GM23338 (cell line): ENCODE results near the gene FBXO47. TPM values are rescaled to one million over a fixed set of nuclear protein-coding genes. Genes with fewer than 3 reads are reported as not detected.

Experiments used
- ATAC-seq: fragments of 200-7000 bp; cut with Tn5 transposase; 3 replicates; pipeline ENCODE4 v1.9.1; 2020
- DNase-seq: peaks from one replicate; pipeline ENCODE4 v3.0.0-alpha.2; 2015; ENCODE audit warnings: low spot score
- H2AFZ ChIP-seq: fragments of 200-600 bp; sonication (generic); 2 replicates; pipeline ENCODE4 v1.8.0; 2016; ENCODE audit warnings: antibody characterized with exemption, mild to moderate bottlenecking, moderate library complexity
- H3F3A ChIP-seq: fragments of 200-600 bp; sonication (generic); replicated peaks from 2 replicates; pipeline ENCODE4 v1.8.0; 2017; ENCODE audit warnings: antibody characterized with exemption, mixed run types, low read depth
- H3K27ac ChIP-seq: fragments of 200-600 bp; sonication (generic); 2 replicates; pipeline ENCODE4 v1.6.1; 2016; ENCODE audit warnings: low read depth
- H3K27me3 ChIP-seq: fragments of 200-600 bp; sonication (generic); 2 replicates; pipeline ENCODE4 v1.8.0; 2016; ENCODE audit warnings: mild to moderate bottlenecking, mixed run types, moderate library complexity; ENCODE audit not compliant: insufficient read depth
- H3K36me3 ChIP-seq: fragments of 200-600 bp; sonication (generic); 2 replicates; pipeline ENCODE4 v1.8.0; 2016; ENCODE audit warnings: mild to moderate bottlenecking; ENCODE audit not compliant: insufficient read depth
- H3K4me1 ChIP-seq: fragments of 200-600 bp; sonication (generic); 2 replicates; pipeline ENCODE4 v1.8.0; 2016; ENCODE audit warnings: mild to moderate bottlenecking, moderate library complexity; ENCODE audit not compliant: insufficient read depth
- H3K4me2 ChIP-seq: fragments of 200-600 bp; sonication (generic); 2 replicates; pipeline ENCODE4 v1.7.1; 2017; ENCODE audit warnings: mixed run types
- H3K4me3 ChIP-seq: fragments of 200-600 bp; sonication (generic); 2 replicates; pipeline ENCODE4 v1.6.1; 2016; ENCODE audit warnings: mixed run types
- H3K79me2 ChIP-seq: fragments of 200-600 bp; sonication (generic); replicated peaks from 2 replicates; pipeline ENCODE4 v1.8.0; 2017; ENCODE audit warnings: mild to moderate bottlenecking; ENCODE audit not compliant: insufficient read depth
- H3K9me2 ChIP-seq: fragments of 200-600 bp; sonication (generic); 2 replicates; pipeline ENCODE4 v1.8.0; 2017; ENCODE audit not compliant: insufficient read depth
- H4K20me1 ChIP-seq: fragments of 200-600 bp; sonication (generic); replicated peaks from 2 replicates; pipeline ENCODE4 v1.8.0; 2017; ENCODE audit warnings: mild to moderate bottlenecking; ENCODE audit not compliant: insufficient read depth
- H3K27ac Mint-ChIP-seq: 2 replicates; pipeline ENCODE4 v1.8.0; 2020; ENCODE audit warnings: inconsistent platforms, mild to moderate bottlenecking, moderate library complexity, mixed read lengths
- H3K27me3 Mint-ChIP-seq: 3 replicates; pipeline ENCODE4 v1.8.0; 2022; ENCODE audit warnings: low read depth, mild to moderate bottlenecking, moderate library complexity, mixed read lengths, inconsistent platforms; ENCODE audit not compliant: insufficient read depth, poor library complexity
- H3K36me3 Mint-ChIP-seq: 3 replicates; pipeline ENCODE4 v1.8.0; 2021; ENCODE audit warnings: low read depth, mild to moderate bottlenecking, inconsistent platforms, moderate library complexity, mixed read lengths
- H3K4me1 Mint-ChIP-seq: 3 replicates; pipeline ENCODE4 v1.8.0; 2020; ENCODE audit warnings: mild to moderate bottlenecking, inconsistent platforms, mixed read lengths
- H3K4me3 Mint-ChIP-seq: 3 replicates; pipeline ENCODE4 v1.8.0; 2021; ENCODE audit warnings: moderate library complexity, mild to moderate bottlenecking, inconsistent platforms, mixed read lengths
- H3K9me3 Mint-ChIP-seq: 3 replicates; pipeline ENCODE4 v1.8.0; 2020; ENCODE audit warnings: moderate library complexity, mild to moderate bottlenecking, inconsistent platforms, mixed read lengths
- CTCF ChIP-seq, 2 experiments: fragments of 200-600 bp in 1 of 2; sonication (generic) in 1 of 2; conservative IDR thresholded peaks; 2 replicates each; pipeline versions ENCODE4 v1.5.1 to v1.6.1; 2016 to 2017; ENCODE audit warnings: antibody characterized with exemption in 2 of 2, low read depth in 2 of 2, mild to moderate bottlenecking in 2 of 2, moderate library complexity in 1 of 2
- EZH2 ChIP-seq: fragments of 200-600 bp; sonication (generic); IDR thresholded peaks from one replicate; pipeline ENCODE4 v1.8.0; 2017; ENCODE audit warnings: antibody characterized with exemption, mild to moderate bottlenecking, low read depth; ENCODE audit not compliant: unreplicated experiment
- EZH2phosphoT487 ChIP-seq: fragments of 200-600 bp; sonication (generic); IDR thresholded peaks from one replicate; pipeline ENCODE4 v1.8.1; 2018; ENCODE audit warnings: antibody characterized with exemption; ENCODE audit not compliant: unreplicated experiment
- JUNB ChIP-seq: IDR thresholded peaks from one replicate; pipeline ENCODE4 v1.6.1; 2016; ENCODE audit warnings: antibody characterized with exemption; ENCODE audit not compliant: unreplicated experiment
- NANOG ChIP-seq: IDR thresholded peaks from 2 replicates; pipeline ENCODE4 v1.6.1; 2016; ENCODE audit warnings: antibody characterized with exemption, borderline replicate concordance
- POLR2AphosphoS5 ChIP-seq: IDR thresholded peaks from 2 replicates; pipeline ENCODE4 v1.6.1; 2016; ENCODE audit warnings: antibody characterized with exemption, low read depth
- REST ChIP-seq: IDR thresholded peaks from one replicate; pipeline ENCODE4 v1.6.1; 2018; ENCODE audit warnings: antibody characterized with exemption; ENCODE audit not compliant: unreplicated experiment
- STAT1 ChIP-seq: IDR thresholded peaks from one replicate; pipeline ENCODE4 v1.6.1; 2016; ENCODE audit warnings: antibody characterized with exemption; ENCODE audit not compliant: unreplicated experiment
- ZNF114 ChIP-seq: fragments of 250-450 bp; sonication (Bioruptor Pico); IDR thresholded peaks from 2 replicates; pipeline ENCODE4 v1.5.0; 2020; ENCODE audit warnings: mild to moderate bottlenecking, moderate library complexity
- ZNF331 ChIP-seq: fragments of 250-450 bp; sonication (Bioruptor Pico); IDR thresholded peaks from 2 replicates; pipeline ENCODE4 v1.5.0; 2020; ENCODE audit warnings: low read depth, mild to moderate bottlenecking, moderate library complexity
- ZNF462 ChIP-seq: fragments of 250-450 bp; sonication (Bioruptor Pico); IDR thresholded peaks from 2 replicates; pipeline ENCODE4 v1.5.0; 2020; ENCODE audit warnings: mild to moderate bottlenecking, moderate library complexity
- polyA plus RNA-seq: library from polyadenylated mRNA; unstranded; fragments of >200 nt; fragmentation: Nextera tagmentation; extraction: Ambion mirVana; gene quantifications from 2 replicates; pipeline ENCODE4 v1.2.1, GENCODE V29; 2016
- total RNA-seq: library from RNA; depleted of rRNA; stranded (reverse); fragments of >200 nt; shearing (Covaris generic); gene quantifications from 2 replicates; pipeline ENCODE4 v1.2.3, GENCODE V29; 2014

The FBXO47 gene
- total and polyA plus RNA-seq, 2 experiments from 2014 or later: not detected

GRCh38 chr17:38894276-38894675 is 72.9 kb downstream of the FBXO47 start:
- H3K27me3 ChIP-seq: no peaks in the 10 kb centered on the region
- Mint-ChIP-seq H3K27ac (peak overlapping the region; percentile 67; the same call in 1 of the 2 replicates), H3K9me3 (no peaks in the 10 kb centered on the region), H3K27me3 (no peaks in the 10 kb centered on the region), H3K36me3 (peaks cover 51% of the 10 kb centered on the region), H3K4me1 (peaks cover 35% of the 10 kb centered on the region), H3K4me3 (no peak overlapping the region)
- no peaks in the 10 kb centered on the region for H3K9me2 ChIP-seq
- 0 out of 2 replicates have a peak, but pooled peaks cover 4% of the 10 kb centered on the region for H3F3A ChIP-seq
- H2AFZ ChIP-seq: no peak overlapping the region
- peak overlapping the region; percentile 79 for H3K27ac ChIP-seq
- DNase-seq (no peak), ATAC-seq (no peak)
- no peak overlapping the region for H3K4me3 ChIP-seq
- H3K36me3 ChIP-seq: no peaks in the 10 kb centered on the region
- peaks cover 9% of the 10 kb centered on the region for H3K79me2 ChIP-seq
- H3K4me1 ChIP-seq: peaks cover 19% of the 10 kb centered on the region
- 0 out of 2 replicates have a peak overlapping the region, but pooled peaks have one; percentile 20 for H3K4me2 ChIP-seq
- no peaks in the 10 kb centered on the region; the same call in 1 of the 2 replicates for H4K20me1 ChIP-seq
- TF ChIP-seq POLR2AphosphoS5 (no peak), ZNF331 (CRISPR knock-in tag) (no peak), ZNF462 (CRISPR knock-in tag) (no peak)

GRCh38 chr17:38893607-38894006 is 73.6 kb downstream of the FBXO47 start:
- H4K20me1 ChIP-seq: peaks cover 1% of the 10 kb centered on the region; the same call in 1 of the 2 replicates
- no peak overlapping the region; the same call in 1 of the 2 replicates for H3K27ac Mint-ChIP-seq
- no peak for DNase-seq
- TF ChIP-seq ZNF114 (CRISPR knock-in tag): no peak
- no peak for TF ChIP-seq CTCF (conservative IDR thresholded peaks at IDR 0.05; ENCODE audit: low read depth in 2 of 2)
- TF ChIP-seq NANOG: no peak
- no peak for TF ChIP-seq STAT1
- TF ChIP-seq JUNB: no peak
- no peak for TF ChIP-seq EZH2phosphoT487
- no peak for TF ChIP-seq EZH2
- no peak for TF ChIP-seq REST

More at GRCh38 chr17:38893607-38894006, 73.6 kb downstream of the FBXO47 start:
- Histone ChIP-seq H3K36me3 (no peaks in the 10 kb centered on the region), H3K4me3 (no peak overlapping the region), H3K27ac (peak overlapping the region; percentile 79), H3F3A (0 out of 2 replicates have a peak, but pooled peaks cover 4% of the 10 kb centered on the region), H3K4me1 (peaks cover 17% of the 10 kb centered on the region), H3K27me3 (no peaks in the 10 kb centered on the region), H3K4me2 (0 out of 2 replicates have a peak overlapping the region, but pooled peaks have one; percentile 20), H2AFZ (no peak overlapping the region), H3K79me2 (peaks cover 15% of the 10 kb centered on the region), H3K9me2 (no peaks in the 10 kb centered on the region)
- no peaks in the 10 kb centered on the region for H3K9me3 Mint-ChIP-seq
- H3K4me3 Mint-ChIP-seq: no peak overlapping the region
- H3K27me3 Mint-ChIP-seq: no peaks in the 10 kb centered on the region
- H3K36me3 Mint-ChIP-seq: peaks cover 50% of the 10 kb centered on the region
- no peak for ATAC-seq
- H3K4me1 Mint-ChIP-seq: peaks cover 31% of the 10 kb centered on the region
